Uterus (tissue), 2 donors: ENCODE results near the gene ALOX12.

Source experiments
- CTCF ChIP-seq, 4 experiments: fragments of 200-600 bp in 2 of 4; fragments of 450-650 bp in 2 of 4; sonication (generic) in 2 of 4; IDR thresholded peaks; one replicate each; pipeline ENCODE4 v1.5.1; 2016 to 2019; ENCODE audit warnings: antibody characterized with exemption in 4 of 4, mild to moderate bottlenecking in 2 of 4, moderate library complexity in 1 of 4
- POLR2A ChIP-seq, 2 donors: fragments of 450-650 bp; IDR thresholded peaks; one replicate each; pipeline ENCODE4 v1.6.1; 2016; ENCODE audit warnings: antibody characterized with exemption in 2 of 2, mild to moderate bottlenecking in 1 of 2, moderate library complexity in 1 of 2

GRCh38 chr17:7003745-7004144 lies 7.9 kb downstream of the ALOX12 start:
- TF ChIP-seq CTCF (IDR thresholded peaks at IDR 0.05) (no peak), POLR2A (IDR thresholded peaks at IDR 0.05) (no peak)
